NOMO-1 (cell line): ENCODE measurements around the gene PREX1.
"Not testable (repeated sequence)": the region's sequence is repeated elsewhere in the genome, so short reads cannot be mapped to it uniquely, and the experiment has no call there.

ENCODE experiments used
- DNase-seq, 2 experiments: peaks; one replicate each; lab custom pipeline; 2025; ENCODE audit not compliant: unreplicated experiment in 2 of 2; lab: John Stamatoyannopoulos, UW

Gene PREX1

GRCh38 chr20:48814633-48815032 lies 13.2 kb downstream of the PREX1 start:
- DNase-seq = no peak

- no peak for DNase-seq
Measured at GRCh38 chr20:48813930-48814546, 13.8 kb downstream of the PREX1 start.

- no peak for DNase-seq
Measured at GRCh38 chr20:48813446-48813747, 14.4 kb downstream of the PREX1 start.

GRCh38 chr20:48812600-48813445 lies 15.0 kb downstream of the PREX1 start:
- no peak for DNase-seq

- DNase-seq = not testable (repeated sequence)
Measured at GRCh38 chr20:48812114-48812513, 15.7 kb downstream of the PREX1 start.

GRCh38 chr20:48809673-48810072 lies 18.1 kb downstream of the PREX1 start:
- no peak for DNase-seq

- no peak for DNase-seq
Measured at GRCh38 chr20:48808382-48809034, 19.3 kb downstream of the PREX1 start.

- no peak for DNase-seq
Measured at GRCh38 chr20:48807586-48808381, 20.0 kb downstream of the PREX1 start.

- no peak for DNase-seq
Measured at GRCh38 chr20:48807051-48807450, 20.7 kb downstream of the PREX1 start.

GRCh38 chr20:48805716-48806115 lies 22.1 kb downstream of the PREX1 start:
- no peak for DNase-seq

GRCh38 chr20:48805286-48805685 lies 22.5 kb downstream of the PREX1 start:
- no peak for DNase-seq

GRCh38 chr20:48804300-48804980 lies 23.4 kb downstream of the PREX1 start:
- no peak for DNase-seq

GRCh38 chr20:48803176-48804053 lies 24.4 kb downstream of the PREX1 start:
- DNase-seq = no peak

- DNase-seq = no peak
Measured at GRCh38 chr20:48802647-48803046, 25.2 kb downstream of the PREX1 start.

- no peak for DNase-seq
Measured at GRCh38 chr20:48802216-48802615, 25.6 kb downstream of the PREX1 start.

- DNase-seq = no peak
Measured at GRCh38 chr20:48801197-48801596, 26.6 kb downstream of the PREX1 start.

- DNase-seq = no peak
Measured at GRCh38 chr20:48800177-48800576, 27.6 kb downstream of the PREX1 start.

- no peak for DNase-seq
Measured at GRCh38 chr20:48799328-48800105, 28.3 kb downstream of the PREX1 start.
